ENCODE data around the gene RDM1. TPM values are rescaled to one million over a fixed set of nuclear protein-coding genes. Genes with fewer than 3 reads are reported as not detected.

Gene RDM1
- total RNA-seq, 1 donor = 0.43 TPM

- no peak for DNase-seq (ENCODE audit: low read depth)
- no peak for TF ChIP-seq CTCF (IDR thresholded peaks at IDR 0.05; ENCODE audit: insufficient read depth, low read depth, low read length)
- no peak overlapping the region for H3K4me3 ChIP-seq (ENCODE audit: low read depth, low read length)
Measured at GRCh38 chr17:35889241-35889640, 41.3 kb downstream of the RDM1 start.

GRCh38 chr17:35879773-35880654, 50.6 kb downstream of the RDM1 start, which contains the start of gene CCL5:
CCL5 (minus strand) TSS chr17:35880360.
- no peak for DNase-seq (ENCODE audit: low read depth)
- no peak within 1 kb of the TSS for H3K4me3 ChIP-seq (ENCODE audit: low read depth, low read length)
- no peak for TF ChIP-seq CTCF (IDR thresholded peaks at IDR 0.05; ENCODE audit: insufficient read depth, low read depth, low read length)

- DNase-seq (ENCODE audit: low read depth) = no peak
- no peak for TF ChIP-seq CTCF (IDR thresholded peaks at IDR 0.05; ENCODE audit: insufficient read depth, low read depth, low read length)
- H3K4me3 ChIP-seq (ENCODE audit: low read depth, low read length) = no peak overlapping the region
Measured at GRCh38 chr17:35878361-35878760, 52.2 kb downstream of the RDM1 start.

GRCh38 chr17:35877345-35878029, 53.1 kb downstream of the RDM1 start:
- no peak overlapping the region for H3K4me3 ChIP-seq (ENCODE audit: low read depth, low read length)
- no peak for TF ChIP-seq CTCF (IDR thresholded peaks at IDR 0.05; ENCODE audit: insufficient read depth, low read depth, low read length)
- no peak for DNase-seq (ENCODE audit: low read depth)

- no peak for TF ChIP-seq CTCF (IDR thresholded peaks at IDR 0.05; ENCODE audit: insufficient read depth, low read depth, low read length)
- no peak overlapping the region for H3K4me3 ChIP-seq (ENCODE audit: low read depth, low read length)
- no peak for DNase-seq (ENCODE audit: low read depth)
Measured at GRCh38 chr17:35876534-35876933, 54.0 kb downstream of the RDM1 start.

- DNase-seq (ENCODE audit: low read depth) = no peak
- no peak overlapping the region for H3K4me3 ChIP-seq (ENCODE audit: low read depth, low read length)
- no peak for TF ChIP-seq CTCF (IDR thresholded peaks at IDR 0.05; ENCODE audit: insufficient read depth, low read depth, low read length)
Measured at GRCh38 chr17:35875800-35876139, 54.8 kb downstream of the RDM1 start.

Measured in fibroblast of villous mesenchyme (primary cell).